Measurements from ENCODE around the gene HNRNPAB. TPM values are rescaled to one million over a fixed set of nuclear protein-coding genes. Genes with fewer than 3 reads are reported as not detected.

Gene HNRNPAB
- total RNA-seq, 1 experiment from 2014 or later, result 547 TPM

DNA sequence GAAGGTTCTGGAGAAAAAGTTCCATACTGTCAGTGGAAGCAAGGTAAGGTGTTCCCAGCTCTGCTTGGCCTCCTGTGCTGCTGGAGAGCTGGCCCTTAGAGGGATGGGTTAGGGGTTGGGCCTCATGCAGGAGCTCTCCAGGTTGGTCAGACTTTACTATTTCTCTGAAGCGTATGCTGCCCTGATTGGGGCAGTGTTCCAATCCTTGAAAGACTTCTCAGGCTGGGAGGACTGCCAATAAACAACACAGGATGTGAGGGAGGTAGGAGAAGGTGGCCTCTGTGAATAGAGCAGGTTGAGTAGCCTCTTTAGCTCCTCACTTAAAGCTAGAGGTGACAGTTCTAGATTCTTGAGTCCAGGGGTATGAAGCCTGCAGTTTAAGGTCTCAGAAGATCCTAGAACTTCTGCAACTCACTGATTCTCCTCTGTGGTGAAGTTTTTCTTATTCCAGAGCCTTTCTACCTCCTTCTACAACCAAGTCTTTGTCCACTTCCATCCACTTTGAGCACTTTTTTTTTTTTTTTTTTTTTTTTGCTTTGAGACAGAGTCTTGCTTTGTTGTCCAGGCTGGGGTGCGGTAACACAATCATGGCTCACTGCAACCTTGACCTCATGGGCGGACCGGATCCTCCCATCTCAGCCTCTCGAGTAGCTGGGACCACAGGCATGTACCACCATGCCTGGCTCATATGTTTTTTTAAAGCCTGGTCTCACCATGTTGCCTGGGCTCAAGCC is 3.0 kb downstream of the HNRNPAB start:
- Histone ChIP-seq H2AFZ (ENCODE audit: low read length) (no peak overlapping the region), H3K27ac (ENCODE audit: insufficient read length, low read depth, low read length) (no peak overlapping the region), H3K56ac (ENCODE audit: insufficient read length, low read depth, low read length) (no peak overlapping the region), H2BK12ac (ENCODE audit: insufficient read length, low read depth, low read length) (no peak overlapping the region), H2BK5ac (ENCODE audit: insufficient read length, low read length) (no peak overlapping the region), H2BK120ac (ENCODE audit: low read depth, low read length, poor library complexity, severe bottlenecking) (no peak overlapping the region), H2BK20ac (ENCODE audit: low read depth, low read length, poor library complexity, severe bottlenecking) (no peak overlapping the region), H3K4me1 (ENCODE audit: insufficient read depth, low read length) (no peaks in the 10 kb centered on the region; the same call in 1 of the 2 replicates), H3K27me3 (ENCODE audit: insufficient read depth, low read length) (no peaks in the 10 kb centered on the region), H3K14ac (ENCODE audit: insufficient read depth, low read length) (no peak overlapping the region), H2BK15ac (ENCODE audit: low read depth, low read length) (no peak overlapping the region), H3K4me2 (ENCODE audit: insufficient read depth, insufficient read length, low read length) (peak overlapping the region; percentile 19), H3K23me2 (ENCODE audit: insufficient read length, low read depth, low read length, poor library complexity, severe bottlenecking) (peaks cover 10% of the 10 kb centered on the region), H2AK5ac (ENCODE audit: insufficient read length, low read length) (no peak overlapping the region), H3T11ph (ENCODE audit: low read length) (no peak overlapping the region), H3K79me1 (ENCODE audit: insufficient read depth, low read depth, low read length, poor library complexity, severe bottlenecking) (peaks cover 9% of the 10 kb centered on the region), H3K9ac (ENCODE audit: extremely low read depth, insufficient read length, low read length) (no peak overlapping the region), H3K79me2 (ENCODE audit: insufficient read depth, low read length) (peaks cover 23% of the 10 kb centered on the region), H3K9me3 (ENCODE audit: control insufficient read depth, low read depth, low read length) (no peaks in the 10 kb centered on the region), H4K20me1 (ENCODE audit: control insufficient read depth, insufficient read depth, insufficient read length) (no peaks in the 10 kb centered on the region), H3K23ac (ENCODE audit: insufficient read length, low read depth, low read length) (no peak overlapping the region), H3K4ac (ENCODE audit: low read depth, low read length) (no peak overlapping the region), H4K5ac (ENCODE audit: insufficient read length, low read depth, low read length) (no peak overlapping the region), H4K91ac (ENCODE audit: insufficient read length, low read depth, low read length) (no peak overlapping the region), H4K8ac (replicated peaks; ENCODE audit: insufficient read length, low read depth, low read length) (no peak overlapping the region), H3K18ac (ENCODE audit: insufficient read length, low read depth, low read length) (no peak overlapping the region)
- TF ChIP-seq, protein P1, sequence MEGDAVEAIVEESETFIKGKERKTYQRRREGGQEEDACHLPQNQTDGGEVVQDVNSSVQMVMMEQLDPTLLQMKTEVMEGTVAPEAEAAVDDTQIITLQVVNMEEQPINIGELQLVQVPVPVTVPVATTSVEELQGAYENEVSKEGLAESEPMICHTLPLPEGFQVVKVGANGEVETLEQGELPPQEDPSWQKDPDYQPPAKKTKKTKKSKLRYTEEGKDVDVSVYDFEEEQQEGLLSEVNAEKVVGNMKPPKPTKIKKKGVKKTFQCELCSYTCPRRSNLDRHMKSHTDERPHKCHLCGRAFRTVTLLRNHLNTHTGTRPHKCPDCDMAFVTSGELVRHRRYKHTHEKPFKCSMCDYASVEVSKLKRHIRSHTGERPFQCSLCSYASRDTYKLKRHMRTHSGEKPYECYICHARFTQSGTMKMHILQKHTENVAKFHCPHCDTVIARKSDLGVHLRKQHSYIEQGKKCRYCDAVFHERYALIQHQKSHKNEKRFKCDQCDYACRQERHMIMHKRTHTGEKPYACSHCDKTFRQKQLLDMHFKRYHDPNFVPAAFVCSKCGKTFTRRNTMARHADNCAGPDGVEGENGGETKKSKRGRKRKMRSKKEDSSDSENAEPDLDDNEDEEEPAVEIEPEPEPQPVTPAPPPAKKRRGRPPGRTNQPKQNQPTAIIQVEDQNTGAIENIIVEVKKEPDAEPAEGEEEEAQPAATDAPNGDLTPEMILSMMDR (conservative IDR thresholded peaks at IDR 0.05), result no peak
- Mint-ChIP-seq H3K27me3 (ENCODE audit: low read depth) (peaks cover 13% of the 10 kb centered on the region), H3K27ac (peak overlapping the region; percentile 46 to 91 (median 64); a peak in 4 of 7 replicates), H3K4me1 (peaks cover 14 to 34% of the 10 kb centered on the region in 2 experiments), H3K36me3 (ENCODE audit: insufficient read depth in 1 of 3, low read depth in 3 of 3) (peaks cover 59 to 74% (median 70%) of the 10 kb centered on the region in 3 experiments), H3K9me3 (peaks cover 2% of the 10 kb centered on the region in 2 experiments; a peak in 3 of 5 replicates), H3K4me3 (peak overlapping the region; percentile 75 to 86)
- no peak for DNase-seq
- no CpG with 5 or more reads among the region's 5 CpGs for WGBS (ENCODE audit: extremely low coverage, insufficient read length, low lambda C conversion rate)
